HepG2 (cell line): ENCODE results near the gene MZF1. TPM values are rescaled to one million over a fixed set of nuclear protein-coding genes. Genes with fewer than 3 reads are reported as not detected.

ENCODE experiments used
- HNF4A ChIP-seq: sonication (generic); formaldehyde crosslinking; IDR thresholded peaks from 2 replicates; pipeline ENCODE4 v1.4.0; 2020; ENCODE audit warnings: missing genetic modification reagents
- HNRNPK ChIP-seq: fragments of 200-400 bp; formaldehyde crosslinking; IDR thresholded peaks from 2 replicates; pipeline ENCODE4 v1.6.1; 2018; ENCODE audit warnings: low read length, low read depth, moderate library complexity, mild to moderate bottlenecking; ENCODE audit not compliant: poor library complexity, severe bottlenecking
- HOXA5 ChIP-seq: sonication (generic); formaldehyde crosslinking; IDR thresholded peaks from 2 replicates; pipeline ENCODE4 v1.4.0; 2020; ENCODE audit warnings: missing genetic modification reagents
- KLF12 ChIP-seq: sonication (generic); formaldehyde crosslinking; IDR thresholded peaks from 2 replicates; pipeline ENCODE4 v1.4.0; 2020; ENCODE audit warnings: missing genetic modification reagents, borderline replicate concordance
- MAX ChIP-seq: IDR thresholded peaks from 2 replicates; pipeline ENCODE4 v1.6.1; 2012; ENCODE audit warnings: inconsistent platforms
- RBFOX2 ChIP-seq: fragments of 200-400 bp; formaldehyde crosslinking; IDR thresholded peaks from 2 replicates; pipeline ENCODE4 v1.6.1; 2017; ENCODE audit warnings: low read depth, mild to moderate bottlenecking, low read length
- RNF219 ChIP-seq: sonication (generic); formaldehyde crosslinking; IDR thresholded peaks from 2 replicates; pipeline ENCODE4 v1.5.0; 2020; ENCODE audit warnings: mild to moderate bottlenecking, missing genetic modification reagents
- SAFB2 ChIP-seq: sonication (generic); formaldehyde crosslinking; IDR thresholded peaks from 2 replicates; pipeline ENCODE4 v1.5.1; 2020; ENCODE audit warnings: missing genetic modification reagents, low read depth, mild to moderate bottlenecking, borderline replicate concordance
- SPEN ChIP-seq: sonication (generic); formaldehyde crosslinking; IDR thresholded peaks from 2 replicates; pipeline ENCODE4 v1.5.1; 2020; ENCODE audit warnings: low read depth, mild to moderate bottlenecking, missing genetic modification reagents
- TEAD2 ChIP-seq: sonication (generic); formaldehyde crosslinking; IDR thresholded peaks from 2 replicates; pipeline ENCODE4 v1.9.0; 2021; ENCODE audit warnings: missing genetic modification reagents
- TEAD3 ChIP-seq: optimal IDR thresholded peaks from 2 replicates; pipeline ENCODE3; 2016; ENCODE audit warnings: borderline replicate concordance
- THAP8 ChIP-seq: sonication (generic); formaldehyde crosslinking; IDR thresholded peaks from 2 replicates; pipeline ENCODE4 v1.5.1; 2020; ENCODE audit warnings: missing genetic modification reagents, mild to moderate bottlenecking, borderline replicate concordance
- TP53 ChIP-seq: sonication (generic); formaldehyde crosslinking; conservative IDR thresholded peaks from 2 replicates; pipeline ENCODE4 v1.4.0; 2020; ENCODE audit warnings: missing genetic modification reagents
- ZBTB26 ChIP-seq: IDR thresholded peaks from 2 replicates; pipeline ENCODE4 v1.6.1; 2016; ENCODE audit warnings: missing compliant biosample characterization, missing genetic modification reagents, borderline replicate concordance
- ZBTB3 ChIP-seq: sonication (generic); formaldehyde crosslinking; IDR thresholded peaks from 2 replicates; pipeline ENCODE4 v1.4.0; 2020; ENCODE audit warnings: low read depth, mild to moderate bottlenecking, moderate library complexity, missing genetic modification reagents, borderline replicate concordance
- ZBTB33 ChIP-seq: sonication (generic); formaldehyde crosslinking; IDR thresholded peaks from 2 replicates; pipeline ENCODE4 v1.4.0; 2020; ENCODE audit warnings: missing genetic modification reagents
- ZFP62 ChIP-seq: sonication (generic); formaldehyde crosslinking; IDR thresholded peaks from 2 replicates; pipeline ENCODE4 v1.4.0; 2020; ENCODE audit warnings: missing genetic modification reagents
- ZNF263 ChIP-seq: sonication (generic); formaldehyde crosslinking; IDR thresholded peaks from 2 replicates; pipeline ENCODE4 v1.4.0; 2020; ENCODE audit warnings: missing genetic modification reagents
- ZNF34 ChIP-seq: sonication (generic); formaldehyde crosslinking; IDR thresholded peaks from 2 replicates; pipeline ENCODE4 v1.4.0; 2020; ENCODE audit warnings: mild to moderate bottlenecking, missing genetic modification reagents, borderline replicate concordance
- ZNF549 ChIP-seq: sonication (generic); formaldehyde crosslinking; IDR thresholded peaks from 2 replicates; pipeline ENCODE4 v1.5.0; 2020; ENCODE audit warnings: missing genetic modification reagents
- ZNF562 ChIP-seq: sonication (generic); formaldehyde crosslinking; IDR thresholded peaks from 2 replicates; pipeline ENCODE4 v1.8.0; 2022; ENCODE audit warnings: missing genetic modification reagents, borderline replicate concordance
- ZNF891 ChIP-seq: sonication (generic); formaldehyde crosslinking; IDR thresholded peaks from 2 replicates; pipeline ENCODE4 v1.5.0; 2020; ENCODE audit warnings: mild to moderate bottlenecking, missing genetic modification reagents
- ZSCAN21 ChIP-seq: sonication (generic); formaldehyde crosslinking; IDR thresholded peaks from 2 replicates; pipeline ENCODE4 v1.8.0; 2022; ENCODE audit warnings: mild to moderate bottlenecking, missing genetic modification reagents, moderate library complexity, borderline replicate concordance
- polyA plus RNA-seq, 8 experiments: library from polyadenylated mRNA; depleted of rRNA in 3 of 8; stranded (reverse) in 7 of 8; unstranded in 1 of 8; fragments of >200 nt; fragmentation: Illumina TruSeq in 4 of 8; extraction: Trizol in 4 of 8; gene quantifications; 2 replicates each; pipeline versions ENCODE4 v1.2.1 to v1.2.3, GENCODE V29; 2011 to 2016; ENCODE audit warnings: low read depth in 4 of 8, missing spikeins in 1 of 8, mixed read lengths in 1 of 8; ENCODE audit not compliant: insufficient read depth in 1 of 8
- total RNA-seq, 5 experiments: library from RNA; depleted of rRNA; stranded (reverse); fragments of >200 nt; fragmentation: Illumina TruSeq; extraction: Trizol; gene quantifications; 2 replicates each; pipeline ENCODE4 v1.2.3, GENCODE V29; 2016; ENCODE audit warnings: low read depth in 1 of 5

Gene MZF1
- total and polyA plus RNA-seq, 2 of the 13 experiments (the other 11 are each of a cell fraction or from before 2014, with no cell fraction given), result 3.1 to 8.1 TPM

GRCh38 chr19:58575183-58576041 lies 2.3 kb upstream of the MZF1 start (continued):
- TF ChIP-seq ZNF263 (CRISPR knock-in tag) (peak; percentile 29; the same call in 1 of the 2 replicates), TEAD2 (CRISPR knock-in tag) (no peak), ZNF891 (no peak; the same call in none of the 2 replicates), ZBTB33 (CRISPR knock-in tag) (no peak; the same call in 1 of the 2 replicates), HNRNPK (no peak), SPEN (CRISPR knock-in tag) (peak; percentile 82), ZBTB3 (CRISPR knock-in tag) (no peak), TP53 (CRISPR knock-in tag) (no peak), KLF12 (CRISPR knock-in tag) (peak; percentile 27; the same call in 1 of the 2 replicates), ZFP62 (peak; percentile 63; the same call in 1 of the 2 replicates), TEAD3 (CRISPR knock-in tag) (no peak), HNF4A (CRISPR knock-in tag) (no peak; the same call in 1 of the 2 replicates), THAP8 (no peak), RBFOX2 (peak; percentile 96), MAX (peak; percentile 51; the same call in 1 of the 2 replicates), ZBTB26 (no peak; the same call in 1 of the 2 replicates), SAFB2 (CRISPR knock-in tag) (peak; percentile 81; the same call in 1 of the 2 replicates), ZNF549 (CRISPR knock-in tag) (no peak), ZSCAN21 (CRISPR knock-in tag) (no peak; the same call in 1 of the 2 replicates), ZNF34 (CRISPR knock-in tag) (no peak), RNF219 (CRISPR knock-in tag) (no peak), HOXA5 (peak; percentile 78; the same call in 1 of the 2 replicates), ZNF562 (no peak)
